H9 (cell line): Measurements from ENCODE around the gene FTO. TPM values are rescaled to one million over a fixed set of nuclear protein-coding genes. Genes with fewer than 3 reads are reported as not detected.

ENCODE experiments used
- DNase-seq: peaks from one replicate; pipeline ENCODE4 v3.0.0-alpha.2; 2017
- H2AFZ ChIP-seq: one replicate; pipeline ENCODE4 v1.6.1; 2013; ENCODE audit warnings: mild to moderate bottlenecking, low read length, control low read depth, moderate library complexity
- H2AK5ac ChIP-seq: 2 replicates; pipeline ENCODE4 v1.6.1; 2013; ENCODE audit warnings: low read length, control low read depth, mixed read lengths; ENCODE audit not compliant: insufficient read length
- H2BK120ac ChIP-seq: one replicate; pipeline ENCODE4 v1.6.1; 2013; ENCODE audit warnings: low read depth, mild to moderate bottlenecking, low read length, control low read depth, inconsistent platforms; ENCODE audit not compliant: poor library complexity, severe bottlenecking
- H2BK12ac ChIP-seq: 2 replicates; pipeline ENCODE4 v1.6.1; 2013; ENCODE audit warnings: low read length, control low read depth, mixed read lengths, low read depth; ENCODE audit not compliant: insufficient read length
- H2BK15ac ChIP-seq: 2 replicates; pipeline ENCODE4 v1.6.1; 2013; ENCODE audit warnings: low read depth, low read length, control low read depth
- H2BK20ac ChIP-seq: one replicate; pipeline ENCODE4 v1.6.1; 2013; ENCODE audit warnings: low read depth, mild to moderate bottlenecking, low read length, control low read depth, inconsistent platforms; ENCODE audit not compliant: poor library complexity, severe bottlenecking
- H2BK5ac ChIP-seq: 2 replicates; pipeline ENCODE4 v1.6.1; 2013; ENCODE audit warnings: low read length, control low read depth, mixed read lengths; ENCODE audit not compliant: insufficient read length
- H3K14ac ChIP-seq: 2 replicates; pipeline ENCODE4 v1.6.1; 2013; ENCODE audit warnings: low read length, control low read depth; ENCODE audit not compliant: insufficient read depth
- H3K18ac ChIP-seq: 2 replicates; pipeline ENCODE4 v1.6.1; 2013; ENCODE audit warnings: low read depth, mild to moderate bottlenecking, mixed read lengths, low read length, control low read depth; ENCODE audit not compliant: insufficient read length
- H3K23ac ChIP-seq: 2 replicates; pipeline ENCODE4 v1.6.1; 2013; ENCODE audit warnings: low read length, control low read depth, mixed read lengths, low read depth; ENCODE audit not compliant: insufficient read length
- H3K23me2 ChIP-seq: 2 replicates; pipeline ENCODE4 v1.6.1; 2013; ENCODE audit warnings: low read depth, mild to moderate bottlenecking, mixed read lengths, low read length, control low read depth; ENCODE audit not compliant: insufficient read length, poor library complexity, severe bottlenecking
- H3K27ac ChIP-seq: 2 replicates; pipeline ENCODE4 v1.5.1; 2013; ENCODE audit warnings: low read length, control low read depth, mixed read lengths, low read depth; ENCODE audit not compliant: insufficient read length
- H3K27me3 ChIP-seq: 2 replicates; pipeline ENCODE4 v1.6.1; 2013; ENCODE audit warnings: low read length, control low read depth, inconsistent platforms; ENCODE audit not compliant: insufficient read depth
- H3K4ac ChIP-seq: 2 replicates; pipeline ENCODE4 v1.6.1; 2013; ENCODE audit warnings: low read depth, mild to moderate bottlenecking, control low read depth, inconsistent platforms, low read length, moderate library complexity
- H3K4me1 ChIP-seq: 2 replicates; pipeline ENCODE4 v1.6.1; 2013; ENCODE audit warnings: low read length, control low read depth, inconsistent platforms; ENCODE audit not compliant: insufficient read depth
- H3K4me2 ChIP-seq: 2 replicates; pipeline ENCODE4 v1.6.1; 2013; ENCODE audit warnings: low read length, control low read depth, mixed read lengths; ENCODE audit not compliant: insufficient read length, insufficient read depth
- H3K56ac ChIP-seq: 2 replicates; pipeline ENCODE4 v1.6.1; 2013; ENCODE audit warnings: low read depth, mild to moderate bottlenecking, mixed read lengths, low read length, control low read depth; ENCODE audit not compliant: insufficient read length
- H3K79me1 ChIP-seq: 2 replicates; pipeline ENCODE4 v1.6.1; 2013; ENCODE audit warnings: low read depth, mild to moderate bottlenecking, moderate library complexity, low read length, control low read depth, inconsistent platforms; ENCODE audit not compliant: insufficient read depth, poor library complexity, severe bottlenecking
- H3K79me2 ChIP-seq: 2 replicates; pipeline ENCODE4 v1.6.1; 2013; ENCODE audit warnings: low read length, control low read depth, inconsistent platforms; ENCODE audit not compliant: insufficient read depth
- H3K9ac ChIP-seq: 2 replicates; pipeline ENCODE4 v1.6.1; 2013; ENCODE audit warnings: low read length, control low read depth, mixed read lengths; ENCODE audit not compliant: insufficient read length; ENCODE audit errors: extremely low read depth
- H3K9me3 ChIP-seq: one replicate; pipeline ENCODE4 v1.6.1; 2013; ENCODE audit warnings: low read depth, low read length, inconsistent platforms; ENCODE audit not compliant: control insufficient read depth
- H3T11ph ChIP-seq: one replicate; pipeline ENCODE4 v1.6.1; 2013; ENCODE audit warnings: mild to moderate bottlenecking, low read length, control low read depth, inconsistent platforms
- H4K20me1 ChIP-seq: one replicate; pipeline ENCODE4 v1.6.1; 2013; ENCODE audit not compliant: control insufficient read depth, insufficient read length, insufficient read depth
- H4K5ac ChIP-seq: 2 replicates; pipeline ENCODE4 v1.6.1; 2013; ENCODE audit warnings: low read depth, mild to moderate bottlenecking, mixed read lengths, low read length, control low read depth; ENCODE audit not compliant: insufficient read length
- H4K8ac ChIP-seq: replicated peaks from 2 replicates; pipeline ENCODE4 v1.6.1; 2013; ENCODE audit warnings: low read length, control low read depth, mixed read lengths, low read depth; ENCODE audit not compliant: insufficient read length
- H4K91ac ChIP-seq: 2 replicates; pipeline ENCODE4 v1.6.1; 2013; ENCODE audit warnings: low read depth, mild to moderate bottlenecking, moderate library complexity, mixed read lengths, low read length, control low read depth; ENCODE audit not compliant: insufficient read length
- H3K27ac Mint-ChIP-seq, 3 experiments: 2 replicates in 2 of 3; 3 replicates in 1 of 3; pipeline ENCODE4 v1.8.0; 2020 to 2021; ENCODE audit warnings: mixed read lengths in 3 of 3, mild to moderate bottlenecking in 1 of 3, moderate library complexity in 1 of 3
- H3K27me3 Mint-ChIP-seq: 2 replicates; pipeline ENCODE4 v1.8.0; 2021; ENCODE audit warnings: low read depth, mild to moderate bottlenecking, moderate library complexity, mixed read lengths
- H3K36me3 Mint-ChIP-seq, 3 experiments: 2 replicates in 2 of 3; 3 replicates in 1 of 3; pipeline ENCODE4 v1.8.0; 2020 to 2021; ENCODE audit warnings: low read depth in 3 of 3, mixed read lengths in 3 of 3; ENCODE audit not compliant: insufficient read depth in 1 of 3
- H3K4me1 Mint-ChIP-seq, 2 experiments: 2 replicates each; pipeline ENCODE4 v1.8.0; 2020; ENCODE audit warnings: mixed read lengths in 2 of 2
- H3K4me3 Mint-ChIP-seq, 2 experiments: 2 replicates in 1 of 2; 3 replicates in 1 of 2; pipeline ENCODE4 v1.8.0; 2020 to 2021; ENCODE audit warnings: mild to moderate bottlenecking in 2 of 2, mixed read lengths in 2 of 2, moderate library complexity in 1 of 2
- H3K9me3 Mint-ChIP-seq, 2 experiments: 2 replicates in 1 of 2; 3 replicates in 1 of 2; pipeline ENCODE4 v1.8.0; 2020; ENCODE audit warnings: mild to moderate bottlenecking in 2 of 2, mixed read lengths in 2 of 2, moderate library complexity in 1 of 2
- WGBS: extraction: QIAGEN DNeasy Blood & Tissue Kit; methylation state at CpG from one replicate; pipeline ENCODE4 v1.1.7; 2013; ENCODE audit warnings: missing lambda C conversion rate, low lambda C conversion rate, mixed read lengths; ENCODE audit not compliant: insufficient read length; ENCODE audit errors: extremely low coverage; 5-methylcytosine and 5-hydroxymethylcytosine counted together
- total RNA-seq: library from RNA; stranded (reverse); gene quantifications from 2 replicates; pipeline ENCODE4 v1.2.1, GENCODE V29; 2021
- TF ChIP-seq, protein P1 (sequence below): fragments of 200-600 bp; sonication (generic); conservative IDR thresholded peaks from 3 replicates; pipeline ENCODE4 v1.8.0; 2021; ENCODE audit warnings: antibody characterized with exemption, mild to moderate bottlenecking

The FTO gene
- total RNA-seq, 1 experiment from 2014 or later = 67.9 TPM

DNA sequence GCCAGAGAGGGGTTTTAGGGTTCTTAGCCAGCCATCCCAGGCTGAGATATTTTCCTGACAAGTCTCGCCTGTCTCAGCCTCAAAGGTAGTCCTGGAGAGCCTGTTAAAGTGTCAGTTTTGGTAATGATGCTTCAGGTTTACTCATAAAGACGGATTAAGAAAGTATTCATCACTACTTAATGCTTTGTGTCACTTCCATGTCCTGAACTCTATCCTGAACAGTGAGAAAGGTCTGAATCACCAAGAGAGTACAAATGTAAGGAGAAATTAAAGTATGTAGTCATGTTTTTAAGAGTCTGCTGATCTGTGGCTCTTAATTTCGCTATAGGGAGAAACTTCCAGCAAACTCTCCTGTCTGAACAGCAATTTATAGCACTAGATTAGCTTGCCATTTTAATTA, 14.3 kb upstream of the FTO start:
- Histone ChIP-seq H2BK12ac (no peak overlapping the region), H3K9ac (no peak overlapping the region), H3K79me1 (no peaks in the 10 kb centered on the region), H3K23ac (no peak overlapping the region), H2BK15ac (no peak overlapping the region), H3K14ac (no peak overlapping the region), H3K23me2 (no peaks in the 10 kb centered on the region), H3K56ac (no peak overlapping the region), H2AFZ (no peak overlapping the region), H4K8ac (no peak overlapping the region), H2BK5ac (no peak overlapping the region), H3K18ac (no peak overlapping the region), H4K20me1 (no peaks in the 10 kb centered on the region), H4K91ac (no peak overlapping the region), H2BK120ac (no peak overlapping the region), H3K4ac (no peak overlapping the region), H4K5ac (no peak overlapping the region), H2BK20ac (no peak overlapping the region), H3K9me3 (no peaks in the 10 kb centered on the region), H3K27me3 (no peaks in the 10 kb centered on the region), H3K4me1 (no peaks in the 10 kb centered on the region), H2AK5ac (no peak overlapping the region), H3T11ph (no peak overlapping the region), H3K27ac (no peak overlapping the region), H3K4me2 (no peak overlapping the region), H3K79me2 (no peaks in the 10 kb centered on the region)
- DNase-seq = no peak
- peaks cover 12 to 24% (median 23%) of the 10 kb centered on the region in 3 experiments for H3K36me3 Mint-ChIP-seq
- no peak overlapping the region; a peak in 1 of 7 replicates for H3K27ac Mint-ChIP-seq
- H3K4me1 Mint-ChIP-seq = no peaks in the 10 kb centered on the region
- H3K27me3 Mint-ChIP-seq = no peaks in the 10 kb centered on the region
- H3K9me3 Mint-ChIP-seq = no peaks in the 10 kb centered on the region; a peak in 2 of 5 replicates
- WGBS = no CpG with 5 or more reads among the region's 3 CpGs
- TF ChIP-seq, protein P1, sequence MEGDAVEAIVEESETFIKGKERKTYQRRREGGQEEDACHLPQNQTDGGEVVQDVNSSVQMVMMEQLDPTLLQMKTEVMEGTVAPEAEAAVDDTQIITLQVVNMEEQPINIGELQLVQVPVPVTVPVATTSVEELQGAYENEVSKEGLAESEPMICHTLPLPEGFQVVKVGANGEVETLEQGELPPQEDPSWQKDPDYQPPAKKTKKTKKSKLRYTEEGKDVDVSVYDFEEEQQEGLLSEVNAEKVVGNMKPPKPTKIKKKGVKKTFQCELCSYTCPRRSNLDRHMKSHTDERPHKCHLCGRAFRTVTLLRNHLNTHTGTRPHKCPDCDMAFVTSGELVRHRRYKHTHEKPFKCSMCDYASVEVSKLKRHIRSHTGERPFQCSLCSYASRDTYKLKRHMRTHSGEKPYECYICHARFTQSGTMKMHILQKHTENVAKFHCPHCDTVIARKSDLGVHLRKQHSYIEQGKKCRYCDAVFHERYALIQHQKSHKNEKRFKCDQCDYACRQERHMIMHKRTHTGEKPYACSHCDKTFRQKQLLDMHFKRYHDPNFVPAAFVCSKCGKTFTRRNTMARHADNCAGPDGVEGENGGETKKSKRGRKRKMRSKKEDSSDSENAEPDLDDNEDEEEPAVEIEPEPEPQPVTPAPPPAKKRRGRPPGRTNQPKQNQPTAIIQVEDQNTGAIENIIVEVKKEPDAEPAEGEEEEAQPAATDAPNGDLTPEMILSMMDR = no peak
- H3K4me3 Mint-ChIP-seq = no peak overlapping the region
